ENCODE data around the gene SVOP. TPM values are rescaled to one million over a fixed set of nuclear protein-coding genes. Genes with fewer than 3 reads are reported as not detected.

SVOP gene
- total and polyA plus RNA-seq, 2 of the 8 experiments (the other 6 are each of a cell fraction or from before 2014, with no cell fraction given), result 0.06 TPM; not detected in 1

GRCh38 chr12:108975024-108975593 is 45.8 kb downstream of the SVOP start:
- DNase-seq (ENCODE audit: low read depth in 1 of 2, low spot score in 2 of 2), result no peak
- 92% methylated on average over 2 of the region's 2 CpGs; no CpG with 5 or more reads in 1 of the 2 experiments for WGBS, 2 experiments (ENCODE audit: extremely low coverage in 1 of 2, insufficient coverage in 1 of 2, insufficient read length in 1 of 2, insufficient replicate concordance in 2 of 2, low coverage in 1 of 2, low lambda C conversion rate in 2 of 2, missing lambda C conversion rate in 1 of 2)
- no peak overlapping the region for H3K23ac ChIP-seq (ENCODE audit: insufficient read length)
- no peak for TF ChIP-seq KDM5A (IDR thresholded peaks at IDR 0.05; ENCODE audit: low read length)
- TF ChIP-seq, protein P1, sequence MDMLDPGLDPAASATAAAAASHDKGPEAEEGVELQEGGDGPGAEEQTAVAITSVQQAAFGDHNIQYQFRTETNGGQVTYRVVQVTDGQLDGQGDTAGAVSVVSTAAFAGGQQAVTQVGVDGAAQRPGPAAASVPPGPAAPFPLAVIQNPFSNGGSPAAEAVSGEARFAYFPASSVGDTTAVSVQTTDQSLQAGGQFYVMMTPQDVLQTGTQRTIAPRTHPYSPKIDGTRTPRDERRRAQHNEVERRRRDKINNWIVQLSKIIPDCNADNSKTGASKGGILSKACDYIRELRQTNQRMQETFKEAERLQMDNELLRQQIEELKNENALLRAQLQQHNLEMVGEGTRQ (IDR thresholded peaks at IDR 0.05; ENCODE audit: low read length), result no peak

More at GRCh38 chr12:108975024-108975593, 45.8 kb downstream of the SVOP start:
- Histone ChIP-seq H2BK120ac (replicated peaks; ENCODE audit: low read depth, low read length) (no peak overlapping the region), H3K14ac (ENCODE audit: insufficient read length) (no peak overlapping the region), H3K36me3 (ENCODE audit: control insufficient read depth in 2 of 4, insufficient read depth in 4 of 4, low read length in 3 of 4) (no peaks in the 10 kb centered on the region), H3K79me2 (ENCODE audit: control insufficient read depth in 1 of 2, insufficient read depth in 2 of 2, low read length in 2 of 2) (no peaks in the 10 kb centered on the region), H3K79me1 (ENCODE audit: low read depth, low read length) (no peaks in the 10 kb centered on the region), H2BK12ac (ENCODE audit: low read depth, low read length) (no peak overlapping the region), H2AFZ (ENCODE audit: low read length) (no peak overlapping the region), H3K27me3 (replicated peaks in 1 of 4; ENCODE audit: control insufficient read depth in 3 of 4, extremely low read depth in 1 of 4, insufficient read depth in 3 of 4, low read length in 3 of 4) (no peaks in the 10 kb centered on the region; a peak in 2 of 7 replicates), H4K91ac (replicated peaks; ENCODE audit: insufficient read length, low read length) (no peak overlapping the region), H3K9ac (replicated peaks in 1 of 4; ENCODE audit: extremely low read depth in 1 of 4, low read depth in 3 of 4, low read length in 3 of 4) (no peak overlapping the region), H2BK15ac (ENCODE audit: low read length) (no peak overlapping the region), H3K4me3 (ENCODE audit: extremely low read depth in 1 of 4, insufficient read depth in 2 of 4, low read depth in 3 of 4, low read length in 4 of 4) (no peak overlapping the region), H3K4ac (replicated peaks; ENCODE audit: insufficient read length, low read depth, low read length) (no peak overlapping the region), H3K4me1 (replicated peaks in 1 of 4; ENCODE audit: control insufficient read depth in 3 of 4, insufficient read depth in 4 of 4, low read length in 3 of 4) (no peaks in the 10 kb centered on the region), H3K9me3 (ENCODE audit: insufficient read depth in 2 of 2, low read depth in 1 of 2, low read length in 1 of 2) (no peaks in the 10 kb centered on the region), H3K23me2 (ENCODE audit: low read depth, low read length) (no peaks in the 10 kb centered on the region), H4K5ac (ENCODE audit: insufficient read length, low read depth, low read length) (no peak overlapping the region), H3K27ac (ENCODE audit: low read depth, low read length) (no peak overlapping the region), H4K20me1 (replicated peaks in 1 of 2; ENCODE audit: control insufficient read depth in 1 of 2, insufficient read depth in 2 of 2, low read length in 2 of 2) (no peaks in the 10 kb centered on the region), H2BK20ac (ENCODE audit: low read length) (no peak overlapping the region), H3K18ac (ENCODE audit: extremely low read depth, low read length) (no peak overlapping the region), H3K4me2 (ENCODE audit: insufficient read depth in 1 of 2, low read depth in 2 of 2, low read length in 2 of 2) (no peak overlapping the region), H3K56ac (replicated peaks; ENCODE audit: insufficient read length, low read depth, low read length) (no peak overlapping the region), H4K8ac (ENCODE audit: extremely low read depth, insufficient read depth, low read length) (no peak overlapping the region), H2BK5ac (ENCODE audit: low read depth, low read length) (no peak overlapping the region), H2AK5ac (ENCODE audit: low read depth, low read length) (no peak overlapping the region)
- ChIA-PET POLR2A (ENCODE audit: partially characterized antibody) (interaction anchor here (0.9 kb wide), 1 partner anchor 313 kb away, joined by 5 read pairs; no protein-coding TSS in a partner anchor), CTCF (ENCODE audit: partially characterized antibody) (interaction anchor here (3.0 kb wide), 1 partner anchor 8 kb away, joined by 12 read pairs; no protein-coding TSS in a partner anchor)
- FAIRE-seq, result no peak
